HCT116 (cell line): ENCODE data around the gene ANKIB1.

ENCODE experiments used
- CTCF ChIP-seq, 3 experiments: fragments of 200-600 bp in 1 of 3; sonication (generic) in 1 of 3; IDR thresholded peaks in 2 of 3; conservative IDR thresholded peaks in 1 of 3; 2 replicates each; pipeline ENCODE4 v1.5.1; 2012 to 2017; ENCODE audit warnings: low read depth in 2 of 3, low read length in 2 of 3, antibody characterized with exemption in 1 of 3, borderline replicate concordance in 1 of 3, control low read depth in 1 of 3, mild to moderate bottlenecking in 1 of 3, mixed read lengths in 1 of 3, mixed run types in 1 of 3, moderate library complexity in 1 of 3; ENCODE audit not compliant: insufficient read depth in 1 of 3
- EZH2 ChIP-seq: fragments of 200-600 bp; sonication (generic); IDR thresholded peaks from 2 replicates; pipeline ENCODE4 v1.6.1; 2017; ENCODE audit warnings: antibody characterized with exemption, mixed run types
- POLR2A ChIP-seq: IDR thresholded peaks from 2 replicates; pipeline ENCODE4 v1.7.0; 2011; ENCODE audit warnings: borderline replicate concordance; ENCODE audit not compliant: insufficient read depth, insufficient read length; ENCODE audit errors: extremely low read depth
- RAD21 ChIP-seq: IDR thresholded peaks from 2 replicates; pipeline ENCODE4 v1.6.1; 2012; ENCODE audit warnings: low read depth, mild to moderate bottlenecking
- YY1 ChIP-seq: IDR thresholded peaks from 2 replicates; pipeline ENCODE4 v1.6.1; 2011; ENCODE audit warnings: low read length, low read depth, moderate library complexity, mild to moderate bottlenecking; ENCODE audit not compliant: insufficient replicate concordance; ENCODE audit errors: extremely low read depth
- ZBTB33 ChIP-seq: IDR thresholded peaks from 2 replicates; pipeline ENCODE4 v1.6.1; 2011; ENCODE audit warnings: mild to moderate bottlenecking, low read length, moderate library complexity; ENCODE audit not compliant: insufficient replicate concordance; ENCODE audit errors: extremely low read depth

GRCh38 chr7:92343714-92344113 is 97.9 kb downstream of the ANKIB1 start:
- TF ChIP-seq EZH2 = no peak
- no peak for TF ChIP-seq CTCF (IDR thresholded peaks at IDR 0.05 in 2 of 3, conservative IDR thresholded peaks at IDR 0.05 in 1 of 3; ENCODE audit: borderline replicate concordance in 1 of 3, insufficient read depth in 1 of 3, low read depth in 2 of 3, low read length in 2 of 3)
- no peak for TF ChIP-seq ZBTB33
- TF ChIP-seq YY1 = no peak
- TF ChIP-seq POLR2A = no peak
- no peak for TF ChIP-seq RAD21
